CD4-positive, alpha-beta T cell treated with Interleukin-4 for 4 hours (primary cell): ENCODE measurements around the gene PKHD1.

ENCODE experiments used
- DNase-seq: peaks from one replicate; pipeline ENCODE4 v3.0.0-alpha.2; 2020

Gene PKHD1

GRCh38 chr6:51846531-51846930 lies 240.9 kb downstream of the PKHD1 start:
- DNase-seq = no peak

GRCh38 chr6:51844336-51844735 lies 243.1 kb downstream of the PKHD1 start:
- DNase-seq = no peak

- DNase-seq = no peak
Measured at GRCh38 chr6:51843456-51844056, 243.9 kb downstream of the PKHD1 start.

- DNase-seq = no peak
Measured at GRCh38 chr6:51842804-51843378, 244.5 kb downstream of the PKHD1 start.

GRCh38 chr6:51842061-51842803 lies 245.2 kb downstream of the PKHD1 start:
- DNase-seq = no peak

GRCh38 chr6:51841626-51842025 lies 245.8 kb downstream of the PKHD1 start:
- no peak for DNase-seq

GRCh38 chr6:51839726-51840374 lies 247.6 kb downstream of the PKHD1 start:
- DNase-seq = no peak

GRCh38 chr6:51830666-51831065 lies 256.7 kb downstream of the PKHD1 start:
- DNase-seq = no peak

GRCh38 chr6:51827580-51827979 lies 259.8 kb downstream of the PKHD1 start:
- DNase-seq = no peak

GRCh38 chr6:51824940-51825339 lies 262.5 kb downstream of the PKHD1 start:
- DNase-seq = no peak

- no peak for DNase-seq
Measured at GRCh38 chr6:51820555-51820954, 266.9 kb downstream of the PKHD1 start.

GRCh38 chr6:51818520-51819022 lies 268.8 kb downstream of the PKHD1 start:
- DNase-seq = no peak

- no peak for DNase-seq
Measured at GRCh38 chr6:51817832-51818231, 269.6 kb downstream of the PKHD1 start.

GRCh38 chr6:51814418-51814817 lies 273.0 kb downstream of the PKHD1 start:
- DNase-seq = no peak

GRCh38 chr6:51813904-51814303 lies 273.5 kb downstream of the PKHD1 start:
- DNase-seq = no peak

GRCh38 chr6:51812231-51812630 lies 275.2 kb downstream of the PKHD1 start:
- no peak for DNase-seq

- no peak for DNase-seq
Measured at GRCh38 chr6:51805517-51805916, 281.9 kb downstream of the PKHD1 start.

GRCh38 chr6:51800603-51801002 lies 286.8 kb downstream of the PKHD1 start:
- DNase-seq = no peak

- no peak for DNase-seq
Measured at GRCh38 chr6:51793393-51793792, 294.0 kb downstream of the PKHD1 start.

GRCh38 chr6:51792273-51793030 lies 295.0 kb downstream of the PKHD1 start:
- DNase-seq = no peak

- DNase-seq = no peak
Measured at GRCh38 chr6:51790946-51791345, 296.5 kb downstream of the PKHD1 start.

- no peak for DNase-seq
Measured at GRCh38 chr6:51788121-51788520, 299.3 kb downstream of the PKHD1 start.

- no peak for DNase-seq
Measured at GRCh38 chr6:51778666-51779065, 308.7 kb downstream of the PKHD1 start.
